Panc1 (cell line): Measurements from ENCODE around the gene TRNAU1AP. TPM values are rescaled to one million over a fixed set of nuclear protein-coding genes. Genes with fewer than 3 reads are reported as not detected.

ENCODE experiments used
- ATAC-seq: fragments of 200-7000 bp; cut with Tn5 transposase; 2 replicates; pipeline ENCODE4 v1.9.1; 2020; ENCODE audit warnings: mild to moderate bottlenecking, moderate library complexity
- BruUV-seq: library from RNA; stranded (reverse); fragments of 400-500 nt; replicated peaks from 2 replicates; lab custom pipeline; 2021; lab: Mats Ljungman, UMichigan
- CTCF ChIA-PET: fragments of 300-600 bp; sonication (Branson Sonifier 250); formaldehyde crosslinking; loops from one replicate; lab custom pipeline; 2022; ENCODE audit warnings: antibody characterized with exemption; lab: Charles Lee
- POLR2A ChIA-PET: fragments of 300-600 bp; sonication (Branson Sonifier 250); formaldehyde crosslinking; loops from one replicate; lab custom pipeline; 2022; ENCODE audit warnings: antibody characterized with exemption; lab: Charles Lee
- DNase-seq: peaks from one replicate; pipeline ENCODE4 v3.0.0-alpha.2; 2010; ENCODE audit warnings: low read depth, low spot score
- H3K27ac ChIP-seq: 2 replicates; pipeline ENCODE4 v1.5.1; 2011; ENCODE audit warnings: mild to moderate bottlenecking, low read length, inconsistent platforms
- H3K27me3 ChIP-seq: fragments of 200-500 bp; sonication (Bioruptor generic); 2 replicates; pipeline ENCODE4 v1.6.0; 2014; ENCODE audit warnings: low read length, inconsistent platforms; ENCODE audit not compliant: control insufficient read depth, insufficient read depth
- H3K36me3 ChIP-seq: fragments of 200-500 bp; sonication (Bioruptor generic); 2 replicates; pipeline ENCODE4 v1.5.1; 2014; ENCODE audit warnings: inconsistent platforms, mild to moderate bottlenecking, low read length, moderate library complexity; ENCODE audit not compliant: control insufficient read depth, insufficient read depth
- H3K4me1 ChIP-seq: 2 replicates; pipeline ENCODE4 v1.5.1; 2011; ENCODE audit warnings: inconsistent platforms, mild to moderate bottlenecking, low read length, moderate library complexity; ENCODE audit not compliant: control insufficient read depth, insufficient read depth
- H3K4me3 ChIP-seq, 2 experiments: 2 replicates each; pipeline ENCODE4 v1.5.1; 2011 to 2012; ENCODE audit warnings: low read depth in 2 of 2, low read length in 2 of 2, mild to moderate bottlenecking in 2 of 2, inconsistent platforms in 1 of 2, moderate library complexity in 1 of 2
- H3K9me3 ChIP-seq: fragments of 200-500 bp; sonication (Bioruptor generic); 2 replicates; pipeline ENCODE4 v1.5.1; 2014; ENCODE audit warnings: low read depth, mild to moderate bottlenecking, inconsistent platforms, low read length, moderate library complexity; ENCODE audit not compliant: control insufficient read depth, insufficient read depth
- POLR2AphosphoS5 ChIP-seq: IDR thresholded peaks from 2 replicates; pipeline ENCODE4 v1.6.1; 2012; ENCODE audit warnings: mild to moderate bottlenecking, low read depth, low read length, moderate library complexity
- REST ChIP-seq, 2 experiments: IDR thresholded peaks; 2 replicates each; pipeline ENCODE4 v1.6.1; 2011 to 2012; ENCODE audit warnings: low read depth in 2 of 2, control low read depth in 1 of 2, low read length in 1 of 2, mild to moderate bottlenecking in 1 of 2, moderate library complexity in 1 of 2; ENCODE audit not compliant: insufficient read depth in 1 of 2
- SIN3A ChIP-seq: IDR thresholded peaks from 2 replicates; pipeline ENCODE4 v1.6.1; 2012; ENCODE audit warnings: low read depth, mild to moderate bottlenecking, low read length, moderate library complexity, borderline replicate concordance; ENCODE audit not compliant: insufficient read depth
- in situ Hi-C: cut with HindIII; loops from 2 replicates; pipeline ENCODE4 v1.10.0; 2016; ENCODE audit warnings: low sequenced_read_pairs, low pct_unique_long_range_greater_than_20kb
- intact Hi-C: fragments of 100-400 bp; cut with micrococcal nuclease; formaldehyde crosslinking; loops from one replicate; pipeline ENCODE4 v1.10.0; 2022; ENCODE audit not compliant: unreplicated experiment
- total RNA-seq: library from RNA; stranded (reverse); gene quantifications from one replicate; pipeline ENCODE4 v1.2.1, GENCODE V29; 2021; ENCODE audit not compliant: unreplicated experiment
- TF ChIP-seq, protein P1 (sequence below): fragments of 450-650 bp; IDR thresholded peaks from 2 replicates; pipeline ENCODE4 v1.5.1; 2017; ENCODE audit warnings: mild to moderate bottlenecking

The TRNAU1AP gene
- total RNA-seq, 1 experiment from 2014 or later: 39.1 TPM

DNA sequence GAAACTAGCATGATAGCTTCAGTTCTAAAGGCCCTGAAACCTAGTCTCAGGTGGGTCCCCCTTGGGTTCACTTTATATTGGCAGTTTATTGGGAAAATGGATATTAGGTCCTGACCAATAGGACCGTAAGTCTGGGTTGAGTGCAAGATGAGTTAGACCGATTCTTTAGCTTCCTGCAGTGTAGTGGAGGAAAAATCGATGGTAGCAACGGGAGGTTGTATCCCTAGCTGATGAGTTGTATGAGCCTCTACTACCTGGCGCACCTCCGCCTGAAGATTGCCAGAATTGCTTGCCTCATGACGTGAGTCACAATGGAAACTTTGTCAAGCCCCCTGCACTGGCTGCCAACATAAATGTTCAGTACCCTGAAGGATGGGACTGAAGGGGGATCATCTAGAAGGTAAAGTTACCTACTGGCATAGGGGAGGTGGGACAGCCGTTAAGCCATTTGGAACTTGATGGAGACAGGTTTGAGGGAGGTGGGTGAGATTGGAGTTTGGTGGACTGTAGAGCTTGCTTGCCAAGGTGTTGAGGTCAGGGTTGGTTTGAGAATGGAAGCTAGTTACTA lies 43.1 kb upstream of the TRNAU1AP start:
- CTCF ChIA-PET: interaction anchor here (0.5 kb wide), 1 partner anchor 937 kb away, joined by 4 read pairs; no protein-coding TSS in a partner anchor
- H3K36me3 ChIP-seq: peaks cover 36% of the 10 kb centered on the region

DNA sequence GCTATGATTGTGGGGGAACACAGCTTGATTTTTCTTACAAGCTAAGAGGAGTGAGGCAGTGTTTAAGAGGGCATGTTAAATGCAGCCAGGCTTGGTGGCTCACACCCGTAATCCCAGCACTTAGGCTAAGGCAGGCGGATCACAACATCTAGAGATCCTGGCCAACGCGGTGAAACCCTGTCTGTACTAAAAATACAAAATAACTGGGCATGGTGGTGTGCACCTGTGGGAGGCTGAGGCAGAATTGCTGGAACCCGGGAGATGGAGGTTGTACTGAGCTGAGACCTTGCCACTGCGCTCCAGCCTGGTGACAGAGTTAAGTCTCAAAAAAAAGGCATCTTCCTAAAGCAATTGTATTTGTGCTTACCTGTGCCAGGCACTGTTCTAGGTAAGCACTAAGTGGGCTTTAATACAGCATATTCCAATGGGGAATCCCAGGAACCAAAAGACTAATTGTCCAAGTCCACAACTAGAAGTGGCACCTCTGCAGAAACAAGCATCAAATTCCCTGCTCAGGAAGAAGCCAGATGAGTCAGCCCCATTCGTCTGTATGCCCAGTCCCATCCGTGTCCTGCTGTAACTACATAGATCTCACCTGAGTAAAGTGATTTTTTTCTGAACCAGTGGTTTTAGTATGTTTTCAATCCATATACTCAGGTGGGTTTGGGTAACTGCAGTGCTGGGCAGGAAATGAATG lies 42.5 kb upstream of the TRNAU1AP start:
- H3K27ac ChIP-seq: peak overlapping the region; percentile 100
- H3K27me3 ChIP-seq: no peaks in the 10 kb centered on the region
- BruUV-seq: no TSS peak
- H3K9me3 ChIP-seq: no peaks in the 10 kb centered on the region
- peak; percentile 1 for ATAC-seq
- peaks cover 36% of the 10 kb centered on the region for H3K36me3 ChIP-seq
- H3K4me1 ChIP-seq: peaks cover 34% of the 10 kb centered on the region
- in situ Hi-C loops (no loop called here), intact Hi-C loops (no loop called here)
- peak overlapping the region; percentile 81 to 96 for H3K4me3 ChIP-seq
- ChIA-PET POLR2A (interaction anchor here (0.6 kb wide), 2 partner anchors 40 to 66 kb away, joined by 3 read pairs; no protein-coding TSS in a partner anchor), CTCF (interaction anchor here (0.5 kb wide), 1 partner anchor 937 kb away, joined by 4 read pairs; no protein-coding TSS in a partner anchor)
- TF ChIP-seq POLR2AphosphoS5 (peak; percentile 98), SIN3A (peak; percentile 56; the same call in 1 of the 2 replicates)
- TF ChIP-seq, protein P1, sequence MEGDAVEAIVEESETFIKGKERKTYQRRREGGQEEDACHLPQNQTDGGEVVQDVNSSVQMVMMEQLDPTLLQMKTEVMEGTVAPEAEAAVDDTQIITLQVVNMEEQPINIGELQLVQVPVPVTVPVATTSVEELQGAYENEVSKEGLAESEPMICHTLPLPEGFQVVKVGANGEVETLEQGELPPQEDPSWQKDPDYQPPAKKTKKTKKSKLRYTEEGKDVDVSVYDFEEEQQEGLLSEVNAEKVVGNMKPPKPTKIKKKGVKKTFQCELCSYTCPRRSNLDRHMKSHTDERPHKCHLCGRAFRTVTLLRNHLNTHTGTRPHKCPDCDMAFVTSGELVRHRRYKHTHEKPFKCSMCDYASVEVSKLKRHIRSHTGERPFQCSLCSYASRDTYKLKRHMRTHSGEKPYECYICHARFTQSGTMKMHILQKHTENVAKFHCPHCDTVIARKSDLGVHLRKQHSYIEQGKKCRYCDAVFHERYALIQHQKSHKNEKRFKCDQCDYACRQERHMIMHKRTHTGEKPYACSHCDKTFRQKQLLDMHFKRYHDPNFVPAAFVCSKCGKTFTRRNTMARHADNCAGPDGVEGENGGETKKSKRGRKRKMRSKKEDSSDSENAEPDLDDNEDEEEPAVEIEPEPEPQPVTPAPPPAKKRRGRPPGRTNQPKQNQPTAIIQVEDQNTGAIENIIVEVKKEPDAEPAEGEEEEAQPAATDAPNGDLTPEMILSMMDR: no peak
- no peak for DNase-seq

More for the DNA sequence above, 43.1 kb upstream of the TRNAU1AP start:
- POLR2A ChIA-PET: interaction anchor here (0.6 kb wide), 1 partner anchor 65 kb away, joined by 3 read pairs; no protein-coding TSS in a partner anchor
- DNase-seq: no peak
- peak overlapping the region; percentile 100 for H3K27ac ChIP-seq
- no peak for ATAC-seq
- H3K4me1 ChIP-seq: peaks cover 34% of the 10 kb centered on the region
- no peaks in the 10 kb centered on the region for H3K27me3 ChIP-seq
- BruUV-seq: no TSS peak
- TF ChIP-seq REST (IDR thresholded peaks at IDR 0.05; ENCODE audit: insufficient read depth in 1 of 2, low read depth in 2 of 2, low read length in 1 of 2) (no peak), POLR2AphosphoS5 (peak; percentile 73), SIN3A (0 out of 2 replicates have a peak, but pooled peaks have one; percentile 41)
- in situ Hi-C loops: no loop called here
- intact Hi-C loops: no loop called here
- H3K4me3 ChIP-seq: peak overlapping the region; percentile 81 to 96
- no peaks in the 10 kb centered on the region for H3K9me3 ChIP-seq
